HL-60 (cell line): ENCODE data around the gene SPDEF.

Experiments used
- DNase-seq, 2 experiments: peaks; one replicate each; pipeline ENCODE4 v3.0.0-alpha.2; 2010 to 2020; ENCODE audit warnings: low read depth in 1 of 2, low spot score in 1 of 2
- H3K27ac ChIP-seq: fragments of 250-450 bp; sonication (Bioruptor Pico); replicated peaks from 2 replicates; pipeline ENCODE4 v1.5.1; 2020; ENCODE audit warnings: mild to moderate bottlenecking, moderate library complexity
- H3K27me3 ChIP-seq: fragments of 250-450 bp; sonication (Bioruptor Pico); 2 replicates; pipeline ENCODE4 v1.5.1; 2021; ENCODE audit warnings: mild to moderate bottlenecking, moderate library complexity; ENCODE audit not compliant: insufficient read depth, poor library complexity, severe bottlenecking
- H3K4me3 ChIP-seq: replicated peaks from 2 replicates; pipeline ENCODE4 v1.5.1; 2011; ENCODE audit warnings: mild to moderate bottlenecking, control low read depth, low read length; ENCODE audit not compliant: insufficient read depth
- CTCF ChIP-seq: IDR thresholded peaks from one replicate; pipeline ENCODE4 v1.5.1; 2011; ENCODE audit warnings: low read length, control low read depth, inconsistent platforms; ENCODE audit not compliant: insufficient read depth
- GABPA ChIP-seq: IDR thresholded peaks from 2 replicates; pipeline ENCODE4 v1.6.1; 2012; ENCODE audit warnings: low read depth
- POLR2AphosphoS5 ChIP-seq: IDR thresholded peaks from 2 replicates; pipeline ENCODE4 v1.6.1; 2012; ENCODE audit warnings: low read depth
- REST ChIP-seq: IDR thresholded peaks from 2 replicates; pipeline ENCODE4 v1.6.1; 2012; ENCODE audit warnings: low read depth; ENCODE audit not compliant: insufficient replicate concordance
- SPI1 ChIP-seq: IDR thresholded peaks from 2 replicates; pipeline ENCODE4 v1.6.1; 2012; ENCODE audit warnings: low read depth, mild to moderate bottlenecking, borderline replicate concordance

Gene SPDEF

GRCh38 chr6:34517966-34518365, 38.2 kb downstream of the SPDEF start:
- no peak for DNase-seq
- no peak overlapping the region for H3K27ac ChIP-seq
- TF ChIP-seq REST (no peak), CTCF (no peak), SPI1 (no peak), GABPA (no peak), POLR2AphosphoS5 (no peak)
- no peak overlapping the region for H3K4me3 ChIP-seq
- peaks cover 5% of the 10 kb centered on the region for H3K27me3 ChIP-seq

GRCh38 chr6:34517461-34517881, 38.7 kb downstream of the SPDEF start:
- no peak overlapping the region for H3K4me3 ChIP-seq
- TF ChIP-seq SPI1 (no peak), CTCF (no peak), GABPA (no peak), REST (no peak), POLR2AphosphoS5 (no peak)
- no peak overlapping the region for H3K27ac ChIP-seq
- no peak for DNase-seq
- H3K27me3 ChIP-seq, result peaks cover 5% of the 10 kb centered on the region

GRCh38 chr6:34516391-34517324, 39.5 kb downstream of the SPDEF start:
- TF ChIP-seq CTCF, result no peak
- no peak for TF ChIP-seq GABPA
- TF ChIP-seq POLR2AphosphoS5, result no peak
- no peak for TF ChIP-seq REST
- no peak for TF ChIP-seq SPI1
- Histone ChIP-seq H3K27ac (no peak overlapping the region), H3K4me3 (no peak overlapping the region), H3K27me3 (peaks cover 5% of the 10 kb centered on the region)
- DNase-seq, result no peak
